IMR-90 (cell line): ENCODE data around the gene ADCY1. TPM values are rescaled to one million over a fixed set of nuclear protein-coding genes. Genes with fewer than 3 reads are reported as not detected.

Source experiments
- ATAC-seq: fragments of 200-7000 bp; cut with Tn5 transposase; 2 replicates; pipeline ENCODE4 v1.9.1; 2020; ENCODE audit warnings: low read depth, mild to moderate bottlenecking, moderate library complexity
- BruUV-seq: library from RNA; stranded (reverse); fragments of 400-500 nt; replicated peaks from 2 replicates; lab custom pipeline; 2021; lab: Mats Ljungman, UMichigan
- CTCF ChIA-PET: fragments of 300-600 bp; formaldehyde crosslinking; extraction: SDS; loops from one replicate; lab custom pipeline; 2021; ENCODE audit warnings: antibody characterized with exemption; lab: Yijun Ruan, JAX
- POLR2A ChIA-PET: fragments of 300-600 bp; sonication (Branson Sonifier 250); formaldehyde crosslinking; loops from one replicate; lab custom pipeline; 2022; ENCODE audit warnings: antibody characterized with exemption; ENCODE audit not compliant: unreplicated experiment; lab: Charles Lee
- DNase-seq: peaks from one replicate; pipeline ENCODE4 v3.0.0; 2013
- H2AFZ ChIP-seq: replicated peaks from 2 replicates; pipeline ENCODE3; 2013; ENCODE audit warnings: low read length, mild to moderate bottlenecking; ENCODE audit not compliant: poor library complexity
- H2AK5ac ChIP-seq: 2 replicates; pipeline ENCODE4 v1.6.1; 2013; ENCODE audit warnings: low read depth, low read length, inconsistent platforms
- H2AK9ac ChIP-seq: replicated peaks from 2 replicates; pipeline ENCODE3; 2013; ENCODE audit warnings: mild to moderate bottlenecking, low read depth, low read length, moderate library complexity; ENCODE audit not compliant: poor library complexity
- H2BK120ac ChIP-seq: 2 replicates; pipeline ENCODE4 v1.6.1; 2013; ENCODE audit warnings: low read depth, low read length, inconsistent platforms
- H2BK15ac ChIP-seq: 3 replicates; pipeline ENCODE4 v1.6.1; 2013; ENCODE audit warnings: low read depth, low read length, inconsistent platforms
- H2BK20ac ChIP-seq: 2 replicates; pipeline ENCODE4 v1.6.1; 2013; ENCODE audit warnings: low read depth, mild to moderate bottlenecking, inconsistent platforms, low read length, moderate library complexity
- H2BK5ac ChIP-seq: 2 replicates; pipeline ENCODE4 v1.6.1; 2013; ENCODE audit warnings: mild to moderate bottlenecking, low read depth, low read length, inconsistent platforms; ENCODE audit not compliant: poor library complexity, severe bottlenecking
- H3K14ac ChIP-seq: replicated peaks from 2 replicates; pipeline ENCODE4 v1.6.1; 2013; ENCODE audit warnings: low read depth, low read length, inconsistent platforms
- H3K18ac ChIP-seq: 2 replicates; pipeline ENCODE4 v1.6.1; 2013; ENCODE audit warnings: low read depth, low read length, control low read depth
- H3K23ac ChIP-seq: 2 replicates; pipeline ENCODE4 v1.6.1; 2013; ENCODE audit warnings: low read depth, low read length, inconsistent platforms
- H3K27ac ChIP-seq: 2 replicates; pipeline ENCODE4 v1.5.1; 2013; ENCODE audit warnings: mild to moderate bottlenecking, control low read depth, low read length; ENCODE audit not compliant: insufficient read depth
- H3K27me3 ChIP-seq: 2 replicates; pipeline ENCODE4 v1.6.1; 2013; ENCODE audit warnings: low read length; ENCODE audit not compliant: control insufficient read depth, insufficient read depth
- H3K36me3 ChIP-seq: 2 replicates; pipeline ENCODE4 v1.6.1; 2013; ENCODE audit warnings: low read length, mixed read lengths; ENCODE audit not compliant: control insufficient read depth, insufficient read depth
- H3K4ac ChIP-seq: 2 replicates; pipeline ENCODE4 v1.6.1; 2013; ENCODE audit warnings: low read depth, low read length, inconsistent platforms
- H3K4me1 ChIP-seq: 2 replicates; pipeline ENCODE4 v1.6.1; 2013; ENCODE audit warnings: low read length, mixed read lengths; ENCODE audit not compliant: control insufficient read depth, insufficient read depth
- H3K4me2 ChIP-seq: 2 replicates; pipeline ENCODE4 v1.6.1; 2013; ENCODE audit warnings: low read depth, mild to moderate bottlenecking, control low read depth, low read length, moderate library complexity
- H3K4me3 ChIP-seq: 2 replicates; pipeline ENCODE4 v1.5.1; 2013; ENCODE audit warnings: low read depth, mild to moderate bottlenecking, control low read depth, low read length, moderate library complexity; ENCODE audit not compliant: insufficient read depth
- H3K56ac ChIP-seq: 2 replicates; pipeline ENCODE4 v1.6.1; 2013; ENCODE audit warnings: low read length, inconsistent platforms; ENCODE audit not compliant: insufficient read depth; ENCODE audit errors: extremely low read depth
- H3K79me1 ChIP-seq, 2 experiments: 2 replicates each; pipeline ENCODE4 v1.6.1; 2013; ENCODE audit warnings: low read length in 2 of 2, inconsistent platforms in 1 of 2, low read depth in 1 of 2
- H3K9ac ChIP-seq: 2 replicates; pipeline ENCODE4 v1.6.1; 2013; ENCODE audit warnings: low read depth, low read length, control low read depth
- H3K9me1 ChIP-seq: 2 replicates; pipeline ENCODE4 v1.6.1; 2013; ENCODE audit warnings: low read length, inconsistent platforms; ENCODE audit not compliant: insufficient read depth
- H3K9me3 ChIP-seq: 2 replicates; pipeline ENCODE4 v1.6.1; 2013; ENCODE audit warnings: low read length; ENCODE audit not compliant: control insufficient read depth, insufficient read depth
- H4K20me1 ChIP-seq: 2 replicates; pipeline ENCODE4 v1.6.1; 2013; ENCODE audit warnings: low read length, inconsistent platforms; ENCODE audit not compliant: insufficient read depth
- H4K5ac ChIP-seq: 2 replicates; pipeline ENCODE4 v1.6.1; 2013; ENCODE audit warnings: mild to moderate bottlenecking, low read depth, low read length, control low read depth
- H4K8ac ChIP-seq, 2 experiments: 2 replicates each; pipeline ENCODE4 v1.6.1; 2013; ENCODE audit warnings: low read depth in 2 of 2, low read length in 2 of 2, control low read depth in 1 of 2, inconsistent platforms in 1 of 2
- H4K91ac ChIP-seq: 2 replicates; pipeline ENCODE4 v1.6.1; 2013; ENCODE audit warnings: low read depth, low read length, inconsistent platforms; ENCODE audit not compliant: insufficient read depth
- BHLHE40 ChIP-seq: fragments of 150-350 bp; IDR thresholded peaks from 2 replicates; pipeline ENCODE4 v1.6.1; 2016; ENCODE audit warnings: mild to moderate bottlenecking, low read depth, low read length
- USF2 ChIP-seq: fragments of 150-350 bp; IDR thresholded peaks from 2 replicates; pipeline ENCODE4 v1.6.1; 2017; ENCODE audit warnings: mild to moderate bottlenecking, antibody characterized with exemption, low read length, low read depth
- WGBS, 2 experiments: methylation state at CpG; one replicate each; pipeline versions ENCODE4 v1.1.5 to v1.1.7; 2013; ENCODE audit warnings: missing lambda C conversion rate in 2 of 2; ENCODE audit not compliant: insufficient read length in 1 of 2; ENCODE audit errors: extremely low coverage in 2 of 2; 5-methylcytosine and 5-hydroxymethylcytosine counted together
- dilution Hi-C: fragments of 300-500 bp; cut with HindIII; formaldehyde crosslinking; loops from one replicate; pipeline ENCODE4 v1.14.3; 2018; ENCODE audit warnings: low sequenced_read_pairs; ENCODE audit not compliant: unreplicated experiment
- in situ Hi-C: fragments of 300-500 bp; cut with MboI; formaldehyde crosslinking; loops from 3 replicates; pipeline ENCODE4 v1.14.3; 2019; ENCODE audit warnings: low sequenced_read_pairs, inconsistent platforms, mixed read lengths
- intact Hi-C: fragments of 100-400 bp; cut with micrococcal nuclease; formaldehyde crosslinking; loops from 2 replicates; pipeline ENCODE4 v1.10.0; 2022
- polyA plus RNA-seq, 3 experiments: library from polyadenylated mRNA; depleted of rRNA; stranded (reverse); fragments of >200 nt; gene quantifications; 2 replicates each; pipeline ENCODE4 v1.2.3, GENCODE V29; 2012; ENCODE audit warnings: low replicate concordance in 1 of 3
- total RNA-seq: library from RNA; depleted of rRNA; stranded (reverse); fragments of >200 nt; gene quantifications from 2 replicates; pipeline ENCODE4 v1.2.3, GENCODE V29; 2012

Gene ADCY1
- total and polyA plus RNA-seq, 2 of the 4 experiments (the other 2 are of a cell fraction) = 0.18 to 0.24 TPM

- Histone ChIP-seq H4K20me1 (no peaks in the 10 kb centered on the region), H2BK120ac (no peak overlapping the region), H3K4ac (no peak overlapping the region), H3K27ac (no peak overlapping the region), H3K23ac (no peak overlapping the region), H3K18ac (no peak overlapping the region), H3K27me3 (peaks cover 7% of the 10 kb centered on the region), H2AK5ac (no peak overlapping the region), H4K5ac (no peak overlapping the region), H2AFZ (peak overlapping the region; percentile 70), H3K9me1 (no peaks in the 10 kb centered on the region), H3K9me3 (no peaks in the 10 kb centered on the region), H3K14ac (no peak overlapping the region), H2AK9ac (no peak overlapping the region), H4K8ac (no peak overlapping the region), H3K4me1 (no peaks in the 10 kb centered on the region), H3K9ac (no peak overlapping the region), H3K79me1 (no peaks in the 10 kb centered on the region), H2BK5ac (no peak overlapping the region), H3K4me2 (no peak overlapping the region), H3K36me3 (no peaks in the 10 kb centered on the region), H4K91ac (no peak overlapping the region), H3K56ac (no peak overlapping the region), H2BK20ac (no peak overlapping the region), H3K4me3 (no peak overlapping the region), H2BK15ac (no peak overlapping the region)
- TF ChIP-seq BHLHE40 (no peak), USF2 (no peak)
- dilution Hi-C loops (no loop called here), intact Hi-C loops (no loop called here), in situ Hi-C loops (loop anchor here (25.0 kb wide), 1 partner anchor 192 kb away; the partner anchor contains the start of gene CCDC201)
- DNase-seq = no peak
- CTCF ChIA-PET = no interaction called here
- no peak for ATAC-seq
- POLR2A ChIA-PET = no interaction called here
- 94% methylated on average over 2 of the region's 6 CpGs; no CpG with 5 or more reads in 1 of the 2 experiments for WGBS, 2 experiments
- BruUV-seq = no TSS peak
Observed at GRCh38 chr7:45670717-45671116, 96.5 kb downstream of the ADCY1 start.
